Occipital lobe (tissue), 1 donor: Measurements from ENCODE around the gene OSBPL3. TPM values are rescaled to one million over a fixed set of nuclear protein-coding genes. Genes with fewer than 3 reads are reported as not detected.

Experiments
- total RNA-seq: library from RNA; depleted of rRNA; stranded (reverse); fragments of >200 nt; gene quantifications from one replicate; pipeline ENCODE4 v1.2.3, GENCODE V29; 2014

Gene OSBPL3
- total RNA-seq, 1 donor from 2014 or later, result 7.3 TPM

Other genes with a start within 250 kb of the OSBPL3 start
- gene GSDME, start 222.7 kb downstream of the OSBPL3 start, total RNA-seq, result 38.2 TPM
- 90.2 TPM for gene CYCS, start 145.1 kb upstream of the OSBPL3 start, total RNA-seq
- not detected for gene NPVF, start 248.3 kb upstream of the OSBPL3 start, total RNA-seq